C4-2B (cell line): Measurements from ENCODE around the gene MTA1.

Experiments used
- ZFX ChIP-seq: fragments of 450-650 bp; IDR thresholded peaks from 2 replicates; pipeline ENCODE4 v1.6.1; 2017
- TF ChIP-seq, protein P1 (sequence below): fragments of 450-650 bp; conservative IDR thresholded peaks from 2 replicates; pipeline ENCODE4 v1.5.1; 2017; ENCODE audit warnings: mild to moderate bottlenecking

DNA sequence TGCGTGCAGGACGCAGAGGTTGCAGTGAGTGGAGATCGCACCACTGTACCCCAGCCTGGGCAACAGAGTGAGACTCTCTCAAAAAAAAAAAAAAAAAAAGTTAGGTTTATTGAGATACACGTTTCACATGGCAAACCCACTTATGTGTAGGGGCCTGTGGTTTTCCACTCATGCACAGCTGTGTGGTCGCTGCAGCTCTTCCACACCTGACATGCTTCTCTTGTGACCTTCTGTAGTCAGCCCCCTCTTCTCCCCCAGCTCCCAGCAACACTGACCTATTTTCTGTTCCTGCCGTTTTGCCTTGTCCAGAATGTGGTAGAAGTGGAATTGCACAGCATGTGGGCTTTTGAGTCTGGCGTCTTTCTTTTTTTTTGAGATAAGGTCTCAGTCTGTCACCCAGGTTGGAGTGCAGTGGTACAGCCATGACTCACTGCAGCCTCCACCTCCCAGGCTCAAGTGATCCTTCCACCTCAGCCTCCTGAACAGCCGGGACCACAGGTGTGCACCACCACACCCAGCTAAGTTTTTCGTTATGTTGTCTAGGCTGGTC lies 8.4 kb downstream of the MTA1 start:
- TF ChIP-seq, protein P1, sequence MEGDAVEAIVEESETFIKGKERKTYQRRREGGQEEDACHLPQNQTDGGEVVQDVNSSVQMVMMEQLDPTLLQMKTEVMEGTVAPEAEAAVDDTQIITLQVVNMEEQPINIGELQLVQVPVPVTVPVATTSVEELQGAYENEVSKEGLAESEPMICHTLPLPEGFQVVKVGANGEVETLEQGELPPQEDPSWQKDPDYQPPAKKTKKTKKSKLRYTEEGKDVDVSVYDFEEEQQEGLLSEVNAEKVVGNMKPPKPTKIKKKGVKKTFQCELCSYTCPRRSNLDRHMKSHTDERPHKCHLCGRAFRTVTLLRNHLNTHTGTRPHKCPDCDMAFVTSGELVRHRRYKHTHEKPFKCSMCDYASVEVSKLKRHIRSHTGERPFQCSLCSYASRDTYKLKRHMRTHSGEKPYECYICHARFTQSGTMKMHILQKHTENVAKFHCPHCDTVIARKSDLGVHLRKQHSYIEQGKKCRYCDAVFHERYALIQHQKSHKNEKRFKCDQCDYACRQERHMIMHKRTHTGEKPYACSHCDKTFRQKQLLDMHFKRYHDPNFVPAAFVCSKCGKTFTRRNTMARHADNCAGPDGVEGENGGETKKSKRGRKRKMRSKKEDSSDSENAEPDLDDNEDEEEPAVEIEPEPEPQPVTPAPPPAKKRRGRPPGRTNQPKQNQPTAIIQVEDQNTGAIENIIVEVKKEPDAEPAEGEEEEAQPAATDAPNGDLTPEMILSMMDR: no peak
- no peak for TF ChIP-seq ZFX
